A549 (cell line): ENCODE measurements around the gene MAGEA11. TPM values are rescaled to one million over a fixed set of nuclear protein-coding genes. Genes with fewer than 3 reads are reported as not detected.

Experiments used
- ATAC-seq, 2 experiments: fragments of 200-7000 bp in 1 of 2; fragments of >200 bp in 1 of 2; cut with Nextera tagmentation in 1 of 2; cut with Tn5 transposase in 1 of 2; 3 replicates each; pipeline versions ENCODE4 v1.8.0 to v1.9.1; 2018 to 2020; ENCODE audit warnings: mild to moderate bottlenecking in 1 of 2, moderate library complexity in 1 of 2
- CTCF ChIA-PET: fragments of 300-600 bp; sonication (Branson Sonifier 250); formaldehyde crosslinking; extraction: SDS; loops from one replicate; lab custom pipeline; 2021; ENCODE audit warnings: antibody characterized with exemption, inconsistent platforms; lab: Yijun Ruan, JAX
- POLR2A ChIA-PET: fragments of 350-600 bp; formaldehyde crosslinking; extraction: SDS; loops from one replicate; lab custom pipeline; 2021; ENCODE audit warnings: antibody characterized with exemption, inconsistent platforms; lab: Yijun Ruan, JAX
- DNase-seq, 2 experiments: peaks; one replicate each; pipeline versions ENCODE4 v3.0.0 to v3.0.0-alpha.2; 2011 to 2016; ENCODE audit warnings: low read depth in 1 of 2, low spot score in 1 of 2
- FAIRE-seq: peaks from 2 replicates; lab custom pipeline; 2011; peaks lifted over from hg19 to GRCh38; lab: Jason Lieb, UNC
- H3K27ac ChIP-seq, 2 experiments: fragments of >200 bp; sonication (Bioruptor Twin); formaldehyde crosslinking; 3 replicates each; pipeline ENCODE4 v1.5.1; 2016 to 2017
- H3K4me1 ChIP-seq: fragments of >200 bp; sonication (Bioruptor Twin); formaldehyde crosslinking; 3 replicates; pipeline ENCODE4 v1.6.1; 2016
- H3K4me2 ChIP-seq: fragments of >200 bp; sonication (Bioruptor Twin); formaldehyde crosslinking; 3 replicates; pipeline ENCODE4 v1.6.1; 2016
- H3K4me3 ChIP-seq: fragments of >200 bp; sonication (Bioruptor Twin); formaldehyde crosslinking; 3 replicates; pipeline ENCODE4 v1.5.1; 2016
- H3K9me3 ChIP-seq: fragments of >200 bp; sonication (Bioruptor Twin); formaldehyde crosslinking; 3 replicates; pipeline ENCODE4 v1.6.1; 2016
- BHLHE40 ChIP-seq: IDR thresholded peaks from 2 replicates; pipeline ENCODE4 v1.6.1; 2012; ENCODE audit warnings: low read depth, low read length, inconsistent platforms
- CBX2 ChIP-seq: fragments of 200-600 bp; sonication (generic); IDR thresholded peaks from 2 replicates; pipeline ENCODE4 v1.6.1; 2016; ENCODE audit warnings: low read depth, mild to moderate bottlenecking, borderline replicate concordance
- CEBPB ChIP-seq, 2 experiments: fragments of >200 bp in 1 of 2; sonication (Bioruptor Twin) in 1 of 2; formaldehyde crosslinking in 1 of 2; IDR thresholded peaks; 2 replicates each; pipeline ENCODE4 v1.6.1; 2012 to 2016
- CHD4 ChIP-seq: fragments of 200-600 bp; sonication (generic); IDR thresholded peaks from 2 replicates; pipeline ENCODE4 v1.6.1; 2016; ENCODE audit warnings: antibody characterized with exemption, mild to moderate bottlenecking, borderline replicate concordance
- EP300 ChIP-seq, 2 experiments: fragments of >200 bp; sonication (Bioruptor Twin); formaldehyde crosslinking; IDR thresholded peaks; 2 replicates in 1 of 2; 3 replicates in 1 of 2; pipeline ENCODE4 v1.6.1; 2016 to 2017
- ESRRA ChIP-seq: fragments of 150-350 bp; IDR thresholded peaks from 2 replicates; pipeline ENCODE4 v1.6.1; 2014; ENCODE audit warnings: mild to moderate bottlenecking, low read length, borderline replicate concordance
- JUN ChIP-seq, 2 experiments: fragments of >200 bp; sonication (Bioruptor Twin); formaldehyde crosslinking; IDR thresholded peaks; 2 replicates in 1 of 2; 3 replicates in 1 of 2; pipeline ENCODE4 v1.6.1; 2016 to 2017
- MAFK ChIP-seq: fragments of 450-650 bp; IDR thresholded peaks from 2 replicates; pipeline ENCODE4 v1.6.1; 2014; ENCODE audit not compliant: partially characterized antibody
- NFE2L2 ChIP-seq: fragments of 150-350 bp; conservative IDR thresholded peaks from 2 replicates; pipeline ENCODE4 v1.6.1; 2014; ENCODE audit warnings: low read length
- POLR2A ChIP-seq: IDR thresholded peaks from 2 replicates; pipeline ENCODE4 v1.6.1; 2012; ENCODE audit warnings: mild to moderate bottlenecking, low read length
- RCOR1 ChIP-seq: fragments of 150-350 bp; IDR thresholded peaks from 2 replicates; pipeline ENCODE4 v1.6.1; 2014; ENCODE audit warnings: antibody characterized with exemption, low read length, low read depth
- RNF2 ChIP-seq: fragments of 200-600 bp; sonication (generic); IDR thresholded peaks from 2 replicates; pipeline ENCODE4 v1.6.1; 2016; ENCODE audit warnings: low read depth, mild to moderate bottlenecking, antibody characterized with exemption, moderate library complexity, borderline replicate concordance
- WGBS: methylation state at CpG from one replicate; pipeline ENCODE4 v1.1.6; 2017; ENCODE audit errors: missing lambda C conversion rate; 5-methylcytosine and 5-hydroxymethylcytosine counted together
- polyA plus RNA-seq, 4 experiments: library from polyadenylated mRNA; depleted of rRNA in 3 of 4; stranded (reverse); fragments of >200 nt; fragmentation: RNase III in 1 of 4; extraction: RNeasy Plus Mini Kit Qiagen cat#74134 plus additional on column Dnase treatment in 1 of 4; gene quantifications; 2 replicates in 3 of 4; 3 replicates in 1 of 4; pipeline ENCODE4 v1.2.3, GENCODE V29; 2011 to 2017
- TF ChIP-seq, protein P1 (sequence below): IDR thresholded peaks from 2 replicates; pipeline ENCODE4 v1.6.1; 2012
- TF ChIP-seq, protein P2 (sequence below): IDR thresholded peaks from 2 replicates; pipeline ENCODE4 v1.6.1; 2012; ENCODE audit warnings: low read depth, borderline replicate concordance
- TF ChIP-seq, protein P3 (sequence below): fragments of >200 bp; sonication (Bioruptor Twin); formaldehyde crosslinking; IDR thresholded peaks from 3 replicates; pipeline ENCODE4 v1.5.1; 2016
- TF ChIP-seq, protein P4 (sequence below): fragments of 450-650 bp; IDR thresholded peaks from 2 replicates; pipeline ENCODE4 v1.6.1; 2014; ENCODE audit warnings: antibody characterized with exemption
- TF ChIP-seq, protein P5 (sequence below): fragments of >200 bp; sonication (Bioruptor Twin); formaldehyde crosslinking; IDR thresholded peaks from 2 replicates; pipeline ENCODE4 v1.6.1; 2016

MAGEA11 gene
- polyA plus RNA-seq, 2 of the 4 experiments (the other 2 are of a cell fraction): not detected

DNA sequence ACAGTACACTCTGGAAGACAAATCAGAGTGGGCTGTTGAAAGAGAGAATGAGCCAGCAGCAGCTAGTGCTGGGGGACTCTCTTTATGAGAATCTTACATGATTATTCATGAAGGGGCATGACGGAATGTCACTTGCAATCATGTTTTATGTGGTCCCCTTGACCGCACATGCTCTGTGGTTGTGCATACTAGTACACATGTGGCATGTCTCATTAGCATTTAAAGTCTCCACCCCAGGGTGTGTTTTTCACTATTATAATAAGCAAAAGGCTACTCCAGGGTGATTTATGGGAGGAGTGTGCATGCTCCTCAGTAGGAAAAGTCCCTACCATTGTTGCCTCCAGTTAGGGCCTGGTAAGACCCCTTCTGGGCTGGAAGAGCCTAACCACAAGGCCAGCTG lies 30.7 kb upstream of the MAGEA11 start:
- no peak overlapping the region for H3K27ac ChIP-seq
- 48% methylated on average over 2 of the region's 2 CpGs for WGBS
- no peak for ATAC-seq

DNA sequence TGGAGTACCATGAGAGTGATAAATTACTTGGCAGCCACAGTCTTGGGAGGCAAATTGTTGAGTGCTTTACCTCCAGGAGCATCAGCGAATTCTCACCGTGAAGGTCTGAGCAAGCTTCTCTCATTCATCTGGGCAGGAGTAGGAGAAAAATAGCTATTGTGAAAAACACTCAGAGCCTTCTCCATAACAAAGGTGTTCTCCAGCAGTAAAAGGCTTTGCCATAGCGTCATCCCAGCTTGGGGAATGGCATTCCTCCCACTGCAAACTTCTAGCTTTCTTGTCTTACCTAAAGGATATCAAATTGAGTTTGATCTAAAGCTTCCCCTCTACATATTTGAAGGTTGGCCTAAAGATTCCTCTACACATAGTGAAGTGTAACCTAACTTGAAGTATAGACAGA lies 29.8 kb upstream of the MAGEA11 start:
- POLR2A ChIA-PET: no interaction called here
- Histone ChIP-seq H3K4me1 (no peaks in the 10 kb centered on the region), H3K4me3 (no peak overlapping the region), H3K9me3 (no peaks in the 10 kb centered on the region), H3K27ac (no peak overlapping the region), H3K4me2 (no peak overlapping the region)
- WGBS: 41% methylated on average over 3 of the region's 3 CpGs
- no peak for FAIRE-seq
- TF ChIP-seq, protein P1, sequence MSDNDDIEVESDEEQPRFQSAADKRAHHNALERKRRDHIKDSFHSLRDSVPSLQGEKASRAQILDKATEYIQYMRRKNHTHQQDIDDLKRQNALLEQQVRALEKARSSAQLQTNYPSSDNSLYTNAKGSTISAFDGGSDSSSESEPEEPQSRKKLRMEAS: no peak
- TF ChIP-seq BHLHE40: no peak
- TF ChIP-seq, protein P2, sequence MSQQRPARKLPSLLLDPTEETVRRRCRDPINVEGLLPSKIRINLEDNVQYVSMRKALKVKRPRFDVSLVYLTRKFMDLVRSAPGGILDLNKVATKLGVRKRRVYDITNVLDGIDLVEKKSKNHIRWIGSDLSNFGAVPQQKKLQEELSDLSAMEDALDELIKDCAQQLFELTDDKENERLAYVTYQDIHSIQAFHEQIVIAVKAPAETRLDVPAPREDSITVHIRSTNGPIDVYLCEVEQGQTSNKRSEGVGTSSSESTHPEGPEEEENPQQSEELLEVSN: no peak
- no peak for TF ChIP-seq ESRRA
- TF ChIP-seq EP300 (IDR thresholded peaks at IDR 0.05): no peak
- no peak for TF ChIP-seq POLR2A
- ATAC-seq: no peak
- DNase-seq: no peak
- CTCF ChIA-PET: no interaction called here

More for the DNA sequence above, 30.7 kb upstream of the MAGEA11 start:
- H3K9me3 ChIP-seq: no peaks in the 10 kb centered on the region
- H3K4me1 ChIP-seq: no peaks in the 10 kb centered on the region
- no peak overlapping the region for H3K4me2 ChIP-seq
- ChIA-PET POLR2A (no interaction called here), CTCF (no interaction called here)
- H3K4me3 ChIP-seq: no peak overlapping the region
- TF ChIP-seq, protein P3, sequence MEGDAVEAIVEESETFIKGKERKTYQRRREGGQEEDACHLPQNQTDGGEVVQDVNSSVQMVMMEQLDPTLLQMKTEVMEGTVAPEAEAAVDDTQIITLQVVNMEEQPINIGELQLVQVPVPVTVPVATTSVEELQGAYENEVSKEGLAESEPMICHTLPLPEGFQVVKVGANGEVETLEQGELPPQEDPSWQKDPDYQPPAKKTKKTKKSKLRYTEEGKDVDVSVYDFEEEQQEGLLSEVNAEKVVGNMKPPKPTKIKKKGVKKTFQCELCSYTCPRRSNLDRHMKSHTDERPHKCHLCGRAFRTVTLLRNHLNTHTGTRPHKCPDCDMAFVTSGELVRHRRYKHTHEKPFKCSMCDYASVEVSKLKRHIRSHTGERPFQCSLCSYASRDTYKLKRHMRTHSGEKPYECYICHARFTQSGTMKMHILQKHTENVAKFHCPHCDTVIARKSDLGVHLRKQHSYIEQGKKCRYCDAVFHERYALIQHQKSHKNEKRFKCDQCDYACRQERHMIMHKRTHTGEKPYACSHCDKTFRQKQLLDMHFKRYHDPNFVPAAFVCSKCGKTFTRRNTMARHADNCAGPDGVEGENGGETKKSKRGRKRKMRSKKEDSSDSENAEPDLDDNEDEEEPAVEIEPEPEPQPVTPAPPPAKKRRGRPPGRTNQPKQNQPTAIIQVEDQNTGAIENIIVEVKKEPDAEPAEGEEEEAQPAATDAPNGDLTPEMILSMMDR: no peak
- TF ChIP-seq CHD4: no peak
- FAIRE-seq (no peak), DNase-seq (no peak)

DNA sequence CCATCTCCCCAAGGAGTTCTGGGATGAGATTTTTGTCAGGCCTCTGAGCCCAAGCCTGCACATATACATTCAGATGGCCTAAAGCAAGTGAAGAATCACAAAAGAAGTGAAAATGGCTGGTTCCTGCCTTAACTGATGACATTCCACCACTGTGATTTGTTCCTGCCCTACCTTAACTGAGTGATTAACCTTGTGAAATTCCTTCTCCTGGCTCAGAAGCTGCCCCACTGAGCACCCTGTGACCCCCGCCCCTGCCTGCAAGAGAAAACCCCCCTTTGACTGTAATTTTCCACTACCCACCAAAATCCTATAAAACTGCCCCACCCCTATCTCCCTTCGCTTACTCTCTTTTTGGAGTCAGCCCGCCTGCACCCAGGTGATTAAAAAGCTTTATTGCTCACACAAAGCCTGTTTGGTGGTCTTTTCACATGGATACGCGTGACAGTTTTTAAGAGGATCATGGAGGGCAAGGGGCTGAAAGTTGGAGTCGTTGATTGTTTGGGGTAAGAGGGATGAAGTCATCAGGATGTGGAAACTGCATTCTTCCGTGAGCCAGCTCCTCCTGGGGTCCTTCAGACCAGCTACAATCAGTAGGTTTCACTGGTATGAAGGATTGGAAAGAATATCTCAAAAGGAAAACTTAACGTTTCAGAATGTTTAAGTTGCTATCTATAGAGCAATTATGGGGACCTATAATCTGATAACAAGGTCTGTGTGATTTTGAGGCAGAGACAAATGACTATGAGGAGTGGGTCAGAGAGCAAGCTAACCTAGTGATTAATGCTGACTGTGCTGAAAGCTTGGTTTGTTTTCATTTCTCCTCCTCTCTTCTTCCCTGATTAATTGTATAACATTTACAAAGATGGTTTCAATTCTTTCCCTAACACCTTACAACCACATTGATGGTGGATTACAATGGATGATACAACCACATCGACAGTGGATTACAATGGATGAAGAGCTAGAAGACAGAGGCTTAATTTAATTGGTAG lies 28.6 kb upstream of the MAGEA11 start:
- H3K9me3 ChIP-seq: no peaks in the 10 kb centered on the region
- ChIA-PET CTCF (no interaction called here), POLR2A (no interaction called here)
- peak; percentile 87 for TF ChIP-seq MAFK
- no peak for TF ChIP-seq JUN (IDR thresholded peaks at IDR 0.05)
- H3K4me2 ChIP-seq: no peak overlapping the region
- no peak for ATAC-seq
- FAIRE-seq: no peak
- no peak overlapping the region for H3K27ac ChIP-seq
- no peak overlapping the region for H3K4me3 ChIP-seq
- no peaks in the 10 kb centered on the region for H3K4me1 ChIP-seq
- no peak for DNase-seq
- WGBS: 19% methylated on average over 9 of the region's 9 CpGs

DNA sequence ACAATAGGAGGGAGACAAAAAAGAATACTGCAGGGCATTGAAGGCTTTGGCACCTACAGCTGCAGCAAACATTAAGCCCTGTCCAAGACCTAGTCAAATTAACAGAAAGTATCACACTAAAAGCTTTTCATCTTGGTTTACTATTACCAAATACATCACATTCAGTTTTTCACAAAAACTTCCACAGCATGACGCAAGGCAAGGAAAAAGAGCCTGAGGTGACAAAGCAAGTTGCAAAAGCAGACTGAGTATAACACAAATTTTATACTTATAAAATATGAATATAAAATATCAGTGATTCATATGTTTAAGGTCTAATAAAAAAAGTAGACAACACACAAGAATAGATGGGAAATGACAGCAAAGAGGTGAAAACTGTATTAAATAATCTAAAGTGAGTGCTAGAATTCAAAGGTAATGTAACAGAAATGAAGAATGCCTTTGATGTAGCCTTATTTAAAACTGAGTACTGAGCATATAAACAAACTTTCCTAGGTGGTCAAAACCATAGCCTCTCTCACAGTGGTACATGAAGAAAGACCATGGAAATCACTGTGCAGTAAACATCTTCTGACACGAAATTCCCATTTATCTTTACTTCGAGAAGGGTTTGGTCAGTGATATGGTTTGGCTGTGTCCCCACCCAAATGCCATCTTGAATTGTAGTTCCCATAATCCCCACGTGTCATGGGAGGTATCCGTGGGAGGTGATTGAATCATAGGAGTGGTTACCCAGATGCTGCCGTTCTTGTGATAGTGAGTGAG lies 27.7 kb upstream of the MAGEA11 start:
- WGBS: 17% methylated on average over 6 of the region's 6 CpGs
- no peak for FAIRE-seq

More for the DNA sequence above, 27.7 kb upstream of the MAGEA11 start:
- Histone ChIP-seq H3K4me3 (no peak overlapping the region), H3K4me1 (no peaks in the 10 kb centered on the region), H3K9me3 (no peaks in the 10 kb centered on the region), H3K27ac (no peak overlapping the region)
- TF ChIP-seq, protein P4, sequence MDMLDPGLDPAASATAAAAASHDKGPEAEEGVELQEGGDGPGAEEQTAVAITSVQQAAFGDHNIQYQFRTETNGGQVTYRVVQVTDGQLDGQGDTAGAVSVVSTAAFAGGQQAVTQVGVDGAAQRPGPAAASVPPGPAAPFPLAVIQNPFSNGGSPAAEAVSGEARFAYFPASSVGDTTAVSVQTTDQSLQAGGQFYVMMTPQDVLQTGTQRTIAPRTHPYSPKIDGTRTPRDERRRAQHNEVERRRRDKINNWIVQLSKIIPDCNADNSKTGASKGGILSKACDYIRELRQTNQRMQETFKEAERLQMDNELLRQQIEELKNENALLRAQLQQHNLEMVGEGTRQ: no peak
- TF ChIP-seq CBX2: no peak
- TF ChIP-seq CEBPB (IDR thresholded peaks at IDR 0.05): no peak
- no peak for TF ChIP-seq RNF2
- TF ChIP-seq, protein P5, sequence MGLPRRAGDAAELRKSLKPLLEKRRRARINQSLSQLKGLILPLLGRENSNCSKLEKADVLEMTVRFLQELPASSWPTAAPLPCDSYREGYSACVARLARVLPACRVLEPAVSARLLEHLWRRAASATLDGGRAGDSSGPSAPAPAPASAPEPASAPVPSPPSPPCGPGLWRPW: no peak
- TF ChIP-seq, protein P2: no peak
- no peak for TF ChIP-seq RCOR1
- TF ChIP-seq NFE2L2: no peak
- TF ChIP-seq, all 56 proteins: peak for 0
- no peak for ATAC-seq
- no peak for DNase-seq
- POLR2A ChIA-PET: no interaction called here
- no peak overlapping the region for H3K4me2 ChIP-seq
- CTCF ChIA-PET: no interaction called here
